NCI-H2029 treated with DMSO at 0.1 percent for 48 hours (cell line): Measurements from ENCODE around the gene TSNAXIP1.
"Not testable (repeated sequence)": the region's sequence is repeated elsewhere in the genome, so short reads cannot be mapped to it uniquely, and the experiment has no call there.

Experiments used
- DNase-seq: peaks from one replicate; lab custom pipeline; 2025; lab: John Stamatoyannopoulos, UW

Gene TSNAXIP1

GRCh38 chr16:67861877-67862276 is 55.2 kb downstream of the TSNAXIP1 start:
- no peak for DNase-seq

- no peak for DNase-seq
Measured at GRCh38 chr16:67862623-67863583, 56.2 kb downstream of the TSNAXIP1 start.

GRCh38 chr16:67864044-67864443 is 57.4 kb downstream of the TSNAXIP1 start:
- DNase-seq, result not testable (repeated sequence)

- no peak for DNase-seq
Measured at GRCh38 chr16:67864594-67864993, 57.9 kb downstream of the TSNAXIP1 start.

GRCh38 chr16:67865318-67865717 is 58.6 kb downstream of the TSNAXIP1 start:
- DNase-seq, result no peak

- no peak for DNase-seq
Measured at GRCh38 chr16:67868290-67868689, 61.6 kb downstream of the TSNAXIP1 start.

GRCh38 chr16:67869653-67870052 is 63.0 kb downstream of the TSNAXIP1 start:
- no peak for DNase-seq

GRCh38 chr16:67871256-67871655 is 64.6 kb downstream of the TSNAXIP1 start:
- DNase-seq, result no peak

GRCh38 chr16:67872131-67872630 is 65.5 kb downstream of the TSNAXIP1 start:
- no peak for DNase-seq

GRCh38 chr16:67872631-67873434 is 66.1 kb downstream of the TSNAXIP1 start, which contains the start of gene EDC4:
Gene EDC4, plus strand, starts transcription at chr16:67873052. Its CDS starts 210 bp downstream, at chr16:67873262.
- no peak for DNase-seq

GRCh38 chr16:67873435-67874370 is 67.0 kb downstream of the TSNAXIP1 start:
- DNase-seq, result no peak

- no peak for DNase-seq
Measured at GRCh38 chr16:67874372-67874771, 67.7 kb downstream of the TSNAXIP1 start.

GRCh38 chr16:67877064-67877463 is 70.4 kb downstream of the TSNAXIP1 start:
- DNase-seq, result no peak
